NCI-H345 treated with DMSO at 0.1 percent for 48 hours (cell line): ENCODE measurements around the gene CARD6.
"Not testable (repeated sequence)": the region's sequence is repeated elsewhere in the genome, so short reads cannot be mapped to it uniquely, and the experiment has no call there.

Source experiments
- DNase-seq: peaks from one replicate; lab custom pipeline; 2025; ENCODE audit not compliant: unreplicated experiment; lab: John Stamatoyannopoulos, UW

Gene CARD6

GRCh38 chr5:40841068-40841805 lies at the start of gene CARD6:
TSS of gene CARD6 (plus strand) at chr5:40841367. CDS start at chr5:40841383, 16 bp downstream.
- DNase-seq: no peak

DNA sequence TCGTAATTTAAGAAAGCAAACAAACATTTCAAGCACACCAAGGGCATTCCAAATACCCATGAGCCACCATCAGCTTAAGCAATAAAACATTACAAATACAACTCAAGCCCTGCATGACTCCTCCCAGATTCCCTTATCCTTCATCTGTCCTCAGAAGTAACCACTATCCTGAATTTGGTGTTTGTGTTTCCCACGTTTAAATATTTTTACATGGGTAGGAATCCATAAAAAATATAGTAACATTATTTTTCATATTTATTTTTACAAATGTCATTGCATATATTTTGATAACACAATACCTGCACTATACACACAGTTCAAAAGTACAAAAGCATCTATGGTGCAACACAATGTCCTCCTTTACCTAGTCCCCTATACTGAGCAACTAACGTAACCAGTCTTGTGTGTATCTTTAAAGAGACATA lies 49.4 kb upstream of the CARD6 start:
- no peak for DNase-seq

DNA sequence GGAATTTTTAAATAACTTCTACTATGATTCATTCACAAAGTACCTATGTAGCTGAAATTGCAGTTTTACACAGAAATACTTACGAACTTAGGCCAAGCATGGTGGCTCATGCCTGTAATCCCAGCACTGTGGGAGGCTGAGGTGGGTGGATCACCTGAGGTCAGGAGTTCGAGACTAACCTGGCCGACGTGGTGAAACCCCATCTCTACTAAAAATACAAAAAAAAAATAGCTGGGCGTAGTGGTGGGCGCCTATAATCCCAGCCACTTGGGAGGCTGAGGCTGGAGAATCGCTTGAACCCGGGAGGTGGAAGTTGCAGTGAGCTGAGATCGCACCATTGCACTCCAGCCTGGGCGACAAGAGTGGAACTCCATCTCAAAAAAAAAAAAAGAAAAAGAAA lies 48.5 kb upstream of the CARD6 start:
- DNase-seq: not testable (repeated sequence)

GRCh38 chr5:40794340-40794739 lies 46.8 kb upstream of the CARD6 start:
- not testable (repeated sequence) for DNase-seq

- not testable (repeated sequence) for DNase-seq
Measured at GRCh38 chr5:40794877-40795276, 46.3 kb upstream of the CARD6 start.

DNA sequence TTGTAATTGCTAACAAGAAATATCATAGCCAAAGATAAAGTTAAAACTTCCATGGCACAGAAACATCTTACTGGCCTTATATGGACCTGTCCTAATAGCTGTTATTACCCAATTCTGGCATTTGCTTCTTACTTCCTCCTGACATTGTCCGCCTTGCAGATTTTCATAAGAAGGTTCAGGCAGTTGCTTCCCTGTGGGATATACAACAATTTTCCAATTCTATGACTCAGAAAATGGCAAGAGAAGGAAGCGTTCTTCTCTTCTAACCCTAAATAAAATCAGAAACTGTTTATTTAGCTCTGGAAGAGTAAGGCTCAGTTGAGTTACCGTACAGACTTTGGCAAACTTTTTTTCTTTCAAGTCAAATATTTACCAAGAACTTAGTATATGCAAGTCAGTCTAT lies 44.7 kb upstream of the CARD6 start:
- no peak for DNase-seq

GRCh38 chr5:40797273-40798011 lies 43.7 kb upstream of the CARD6 start:
- peak; percentile 21 for DNase-seq

DNA sequence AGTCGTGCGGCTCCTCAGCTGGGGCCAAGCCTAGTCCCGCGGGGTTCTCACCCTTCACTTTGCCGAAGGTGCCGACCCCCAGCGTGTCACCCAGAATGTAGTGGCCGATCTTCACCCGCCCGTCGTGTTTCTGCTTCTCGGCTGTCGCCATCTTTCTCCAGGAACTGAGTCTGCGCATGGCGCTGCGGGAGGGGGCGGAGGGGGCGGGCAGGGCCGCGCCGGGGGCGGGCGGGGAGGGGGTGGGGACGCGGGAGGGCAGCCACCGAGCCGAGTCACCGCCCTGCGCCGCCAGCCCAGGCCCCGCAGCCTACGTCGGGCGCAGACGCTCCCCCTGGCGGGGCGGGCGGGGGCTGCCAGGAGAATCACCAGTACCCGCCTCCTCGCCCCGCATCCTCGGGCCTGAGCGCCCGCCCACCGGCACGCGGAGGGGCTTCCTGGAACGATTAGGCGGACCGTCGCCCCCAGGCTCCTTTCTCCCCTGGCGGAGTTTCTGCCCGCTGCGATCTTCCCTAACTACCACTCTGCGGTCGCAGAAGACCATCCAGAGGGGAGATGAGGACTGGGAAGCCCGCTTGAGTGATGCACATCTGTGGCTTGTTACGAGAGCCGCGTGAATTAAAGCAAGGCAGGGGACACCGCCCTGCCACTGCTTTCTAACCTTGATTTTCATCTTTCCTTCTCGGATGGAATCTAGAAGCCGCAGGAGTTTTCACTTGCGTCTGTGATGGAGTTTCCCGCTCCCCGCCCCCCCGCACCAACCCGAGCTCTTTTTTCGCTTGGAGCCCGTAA lies 43.0 kb upstream of the CARD6 start, which contains the start of gene PRKAA1:
Gene PRKAA1, minus strand, starts transcription at position 363 of the 789 bp plus-strand sequence. Its CDS starts 185 bp downstream, at position 178.
- DNase-seq: peak; percentile 79

DNA sequence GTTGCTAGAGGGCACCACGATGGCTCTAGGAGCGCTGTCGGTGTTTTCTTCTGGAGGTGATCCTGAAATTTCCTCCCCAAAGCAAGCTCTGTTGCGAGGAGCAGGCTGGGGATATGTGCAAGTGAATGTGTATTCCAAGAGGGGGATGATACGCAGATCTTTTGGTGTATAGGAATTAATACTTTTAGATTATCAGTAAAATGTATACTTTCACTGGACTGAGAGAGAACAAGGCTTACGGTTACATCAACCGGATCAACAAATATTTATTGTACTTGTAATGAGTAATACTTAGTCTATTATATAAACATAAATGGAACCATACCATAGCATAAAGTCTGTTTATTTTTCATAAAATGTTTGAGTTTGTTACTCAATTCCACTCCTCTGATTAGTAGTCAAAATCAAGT lies 42.4 kb upstream of the CARD6 start:
- no peak for DNase-seq

GRCh38 chr5:40799258-40799657 lies 41.9 kb upstream of the CARD6 start:
- DNase-seq: no peak

DNA sequence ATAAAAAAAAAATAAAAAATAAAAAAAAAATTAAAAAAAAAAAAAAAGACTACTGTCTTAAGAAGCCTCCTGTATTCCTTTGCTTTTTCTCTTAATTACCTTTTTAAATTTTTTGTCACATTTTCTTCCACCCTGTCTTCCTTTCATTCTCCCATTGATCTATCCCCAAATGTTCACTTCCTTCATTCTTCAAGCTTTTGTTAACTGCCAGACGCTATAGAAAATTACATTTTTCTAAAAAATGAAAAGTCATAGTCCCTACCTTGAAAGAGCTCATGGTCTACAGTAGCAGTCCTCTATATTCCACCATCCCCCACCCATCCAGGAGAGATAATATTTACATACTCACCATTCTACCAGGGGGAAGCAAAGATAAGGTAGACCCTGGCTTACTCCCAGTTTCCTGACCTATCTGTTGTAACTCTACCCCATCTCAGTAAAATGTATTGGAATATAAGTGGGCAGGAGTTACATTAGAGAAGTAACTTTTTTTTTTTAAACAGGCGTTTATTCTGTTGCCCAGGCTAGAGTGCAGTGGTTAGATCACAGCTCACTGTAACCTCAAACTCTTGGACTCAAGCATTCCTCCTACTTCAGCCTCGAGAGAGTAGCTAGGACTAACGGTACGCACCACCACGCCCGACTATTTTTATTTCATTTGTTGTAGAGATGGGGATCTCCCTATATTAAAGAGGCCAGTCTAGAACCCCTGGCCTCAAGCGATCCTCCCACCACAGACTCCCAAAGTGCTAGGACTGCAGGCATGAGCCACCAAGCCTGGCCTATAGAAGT lies 39.2 kb upstream of the CARD6 start:
- DNase-seq: no peak

GRCh38 chr5:40812125-40812524 lies 29.0 kb upstream of the CARD6 start:
- DNase-seq: no peak

DNA sequence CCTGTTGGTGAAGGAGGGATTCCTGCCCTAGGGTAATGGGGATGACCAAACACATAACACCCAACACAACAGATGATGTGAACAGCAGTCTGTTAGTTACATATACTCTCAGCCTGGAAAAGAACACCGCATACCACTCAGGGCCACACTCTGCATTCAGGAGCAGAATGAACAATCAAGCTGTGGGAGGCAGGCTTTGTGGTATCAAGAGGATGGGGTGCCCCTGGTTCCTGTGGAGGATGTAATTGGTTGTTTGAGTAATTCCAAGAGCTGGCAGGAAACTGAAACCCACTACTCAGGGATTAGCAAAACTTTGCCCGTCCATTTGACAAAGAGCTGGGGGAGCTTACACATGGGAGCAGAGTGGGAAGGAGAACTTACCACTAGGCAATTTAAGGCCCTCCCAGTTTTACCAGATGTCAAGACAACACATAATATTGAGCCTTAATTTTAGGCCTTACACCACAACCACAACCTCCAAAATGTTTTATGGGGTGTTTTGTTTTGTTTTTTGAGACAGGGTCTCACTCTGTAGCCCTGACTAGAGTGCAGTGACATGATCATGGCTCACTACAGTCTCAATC lies 27.4 kb upstream of the CARD6 start:
- no peak for DNase-seq

- DNase-seq: no peak
Measured at GRCh38 chr5:40823459-40823858, 17.7 kb upstream of the CARD6 start.

GRCh38 chr5:40825461-40826043 lies 15.6 kb upstream of the CARD6 start:
- not testable (repeated sequence) for DNase-seq

DNA sequence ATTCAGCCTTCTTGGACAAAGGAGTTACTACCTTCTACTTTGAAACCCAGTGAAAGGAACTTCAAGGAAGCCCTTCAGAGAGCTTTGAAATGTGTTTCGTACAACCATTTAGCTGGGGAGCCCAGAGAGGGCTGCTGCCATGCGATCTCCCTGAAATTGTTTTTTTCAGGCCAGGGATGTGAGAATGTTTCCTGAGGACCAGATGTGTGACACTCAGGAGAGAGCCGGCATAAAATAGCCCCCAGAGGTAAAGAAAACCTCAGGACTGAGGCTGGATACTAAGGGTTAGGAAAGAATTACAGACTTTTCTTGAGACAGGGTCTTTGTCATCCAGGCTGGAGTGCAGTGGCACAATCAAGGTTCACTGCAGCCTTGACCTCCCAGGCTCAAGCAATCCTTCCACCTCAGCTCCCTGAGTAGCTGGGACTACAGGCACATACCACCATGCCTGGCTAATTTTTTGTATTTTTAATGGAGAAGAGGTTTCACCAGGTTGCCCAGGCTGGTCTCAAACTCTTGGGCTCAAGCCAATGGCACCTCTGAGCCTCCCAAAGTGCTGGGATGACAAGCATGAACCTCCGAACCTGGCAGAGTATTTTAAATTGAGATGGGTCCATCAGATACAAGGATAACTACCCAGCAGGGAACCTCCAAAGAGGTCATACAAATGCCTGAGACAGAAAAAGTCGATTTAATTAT lies 14.5 kb upstream of the CARD6 start:
- no peak for DNase-seq

DNA sequence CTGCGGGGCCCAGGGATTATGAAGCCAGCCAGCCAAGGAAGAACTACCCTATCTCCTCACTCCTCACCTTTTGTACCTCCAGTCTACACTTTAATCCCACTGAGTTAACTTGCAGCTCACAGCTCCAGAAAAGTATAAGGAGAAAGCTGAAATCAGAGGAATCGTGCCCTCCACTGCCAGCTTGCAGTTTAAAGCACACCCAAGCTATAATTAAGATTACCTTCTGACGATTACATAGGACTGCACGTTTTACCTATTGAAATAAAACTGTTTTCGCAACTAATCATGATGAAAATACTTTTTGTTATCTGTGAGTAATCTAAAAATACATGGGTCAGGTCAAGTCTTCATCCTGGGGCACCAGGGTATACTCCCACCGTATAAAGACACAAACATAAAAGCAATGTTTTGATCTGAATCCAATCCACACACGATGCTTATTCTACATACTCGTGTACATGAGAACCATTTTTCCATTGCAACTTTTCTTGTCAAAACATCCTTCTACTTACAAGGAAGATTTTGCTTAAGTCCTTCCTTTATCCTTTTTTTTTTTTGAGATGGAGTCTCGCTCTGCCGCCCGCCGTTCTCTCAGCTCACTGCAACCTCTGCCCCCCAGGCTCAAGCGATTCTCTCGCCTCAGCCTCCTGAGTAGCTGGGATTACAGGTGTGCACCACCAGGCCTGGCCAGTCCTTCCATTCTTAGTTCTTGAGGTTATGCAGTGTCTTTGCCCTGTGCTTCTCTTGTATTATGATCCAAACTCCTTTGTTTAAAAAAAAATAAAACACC lies 13.8 kb upstream of the CARD6 start:
- no peak for DNase-seq

GRCh38 chr5:40828021-40828631 lies 13.0 kb upstream of the CARD6 start:
- no peak for DNase-seq
